IPS-20b (cell line): ENCODE data around the gene PAPLN.

Experiments used
- H3K27ac ChIP-seq: one replicate; pipeline ENCODE4 v1.5.1; 2013; ENCODE audit warnings: low read length
- H3K27me3 ChIP-seq: 2 replicates; pipeline ENCODE4 v1.6.1; 2013; ENCODE audit warnings: mild to moderate bottlenecking, low read length, inconsistent platforms; ENCODE audit not compliant: insufficient read depth
- H3K36me3 ChIP-seq: 2 replicates; pipeline ENCODE4 v1.6.1; 2013; ENCODE audit warnings: low read depth, mild to moderate bottlenecking, inconsistent platforms, low read length, moderate library complexity; ENCODE audit not compliant: insufficient read depth
- H3K4me1 ChIP-seq: 2 replicates; pipeline ENCODE4 v1.6.1; 2013; ENCODE audit warnings: mild to moderate bottlenecking, control low read depth, inconsistent platforms, low read length, moderate library complexity; ENCODE audit not compliant: insufficient read depth
- H3K4me3 ChIP-seq: 2 replicates; pipeline ENCODE4 v1.5.1; 2013; ENCODE audit warnings: mild to moderate bottlenecking, low read length, inconsistent platforms
- H3K9ac ChIP-seq: 2 replicates; pipeline ENCODE4 v1.6.1; 2013; ENCODE audit warnings: low read depth, mild to moderate bottlenecking, inconsistent platforms, low read length, moderate library complexity
- H3K9me3 ChIP-seq: 2 replicates; pipeline ENCODE4 v1.6.1; 2013; ENCODE audit warnings: mild to moderate bottlenecking, low read depth, low read length, inconsistent platforms; ENCODE audit not compliant: insufficient read depth

The PAPLN gene

DNA sequence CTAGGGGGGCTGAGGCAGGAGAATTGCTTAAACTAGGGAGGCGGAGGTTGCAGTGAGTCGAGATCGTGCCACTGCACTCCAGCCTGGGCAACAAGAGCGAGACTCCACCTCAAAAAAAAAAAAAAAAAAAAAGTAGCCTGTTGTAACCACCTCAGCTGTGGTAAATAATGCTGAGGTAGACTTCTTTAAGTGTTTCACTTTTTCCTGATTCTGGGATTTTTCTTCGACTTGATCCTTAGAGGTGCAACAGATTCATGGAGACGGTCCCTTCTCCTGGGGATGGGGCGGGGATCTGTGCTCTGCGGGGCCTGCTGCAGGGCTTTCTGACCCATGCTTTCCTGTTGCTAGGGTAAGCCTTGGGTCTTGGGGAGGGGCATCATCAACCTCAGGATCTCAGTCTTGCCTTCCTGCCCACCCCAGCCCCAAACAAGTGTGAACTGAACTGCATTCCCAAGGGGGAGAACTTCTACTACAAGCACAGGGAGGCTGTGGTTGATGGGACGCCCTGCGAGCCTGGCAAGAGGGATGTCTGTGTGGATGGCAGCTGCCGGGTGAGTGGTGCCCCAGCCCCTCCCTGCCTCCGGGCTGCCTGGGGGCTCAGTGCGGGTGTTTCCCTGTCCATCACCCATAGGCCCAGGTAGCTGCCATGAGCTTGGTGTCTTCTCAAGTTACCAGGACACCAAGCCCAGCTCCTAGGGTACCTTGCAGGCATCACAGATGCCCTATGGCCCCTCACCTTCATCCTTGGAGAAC lies 12.4 kb downstream of the PAPLN start:
- no peaks in the 10 kb centered on the region for H3K36me3 ChIP-seq
- no peaks in the 10 kb centered on the region for H3K27me3 ChIP-seq
- H3K4me1 ChIP-seq = no peaks in the 10 kb centered on the region
- H3K9me3 ChIP-seq = no peaks in the 10 kb centered on the region
- no peak overlapping the region for H3K9ac ChIP-seq
- H3K4me3 ChIP-seq = no peak overlapping the region
- H3K27ac ChIP-seq = no peak overlapping the region

DNA sequence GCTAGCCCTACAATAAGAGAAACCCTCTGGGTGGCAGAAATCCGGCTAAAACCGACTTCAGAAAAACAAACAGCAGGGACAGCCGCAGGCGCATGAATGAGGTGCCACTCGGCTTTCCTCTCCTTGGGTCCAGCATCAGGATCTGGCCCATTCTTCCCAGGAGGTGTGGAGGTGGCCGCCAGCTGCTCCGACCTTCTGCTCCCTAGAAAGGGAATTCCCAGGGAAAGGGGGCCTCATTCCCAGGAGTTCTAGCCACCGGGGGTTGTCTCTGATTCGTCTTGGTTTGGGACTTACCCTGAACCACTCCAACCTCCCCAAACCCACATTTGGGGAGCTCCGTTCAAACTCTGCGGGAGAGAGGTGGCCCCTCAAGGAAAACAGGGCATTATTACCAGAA lies 13.0 kb downstream of the PAPLN start:
- no peak overlapping the region for H3K4me3 ChIP-seq
- H3K9ac ChIP-seq = no peak overlapping the region
- no peak overlapping the region for H3K27ac ChIP-seq
- H3K4me1 ChIP-seq = no peaks in the 10 kb centered on the region
- H3K9me3 ChIP-seq = no peaks in the 10 kb centered on the region
- H3K36me3 ChIP-seq = no peaks in the 10 kb centered on the region
- H3K27me3 ChIP-seq = no peaks in the 10 kb centered on the region

DNA sequence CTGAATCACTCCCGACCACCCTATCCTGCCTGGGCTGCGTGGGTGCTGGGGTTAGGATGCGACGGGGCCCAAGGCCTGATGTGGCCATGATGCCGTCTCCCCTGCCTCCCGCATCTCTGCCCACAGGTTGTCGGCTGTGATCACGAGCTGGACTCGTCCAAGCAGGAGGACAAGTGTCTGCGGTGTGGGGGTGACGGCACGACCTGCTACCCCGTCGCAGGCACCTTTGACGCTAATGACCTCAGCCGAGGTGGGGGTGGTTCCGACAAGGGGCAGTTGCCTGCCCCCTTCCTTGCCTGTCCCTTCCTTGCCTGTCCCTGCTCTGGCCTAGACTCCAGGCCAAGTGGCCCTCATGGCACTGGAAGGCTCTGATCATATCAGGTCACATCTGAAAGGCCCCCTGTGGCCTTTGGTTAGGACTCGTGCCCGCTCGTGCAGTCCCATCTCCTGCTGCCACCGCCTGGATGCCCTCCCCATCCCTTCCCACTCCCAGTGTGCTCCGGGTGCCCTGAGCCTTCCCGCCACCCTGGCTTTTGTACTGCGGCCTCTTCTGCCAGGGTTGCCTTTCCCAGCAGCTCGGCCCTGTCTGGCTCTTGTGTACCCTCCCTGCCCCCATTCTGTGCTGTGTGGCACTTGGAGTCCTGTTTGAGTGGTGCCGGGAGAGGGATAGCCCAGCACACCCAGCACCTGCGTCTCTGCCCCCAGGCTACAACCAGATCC lies 13.6 kb downstream of the PAPLN start:
- Histone ChIP-seq H3K4me1 (no peaks in the 10 kb centered on the region), H3K9ac (no peak overlapping the region), H3K9me3 (no peaks in the 10 kb centered on the region), H3K36me3 (no peaks in the 10 kb centered on the region), H3K27ac (no peak overlapping the region), H3K4me3 (no peak overlapping the region), H3K27me3 (no peaks in the 10 kb centered on the region)

DNA sequence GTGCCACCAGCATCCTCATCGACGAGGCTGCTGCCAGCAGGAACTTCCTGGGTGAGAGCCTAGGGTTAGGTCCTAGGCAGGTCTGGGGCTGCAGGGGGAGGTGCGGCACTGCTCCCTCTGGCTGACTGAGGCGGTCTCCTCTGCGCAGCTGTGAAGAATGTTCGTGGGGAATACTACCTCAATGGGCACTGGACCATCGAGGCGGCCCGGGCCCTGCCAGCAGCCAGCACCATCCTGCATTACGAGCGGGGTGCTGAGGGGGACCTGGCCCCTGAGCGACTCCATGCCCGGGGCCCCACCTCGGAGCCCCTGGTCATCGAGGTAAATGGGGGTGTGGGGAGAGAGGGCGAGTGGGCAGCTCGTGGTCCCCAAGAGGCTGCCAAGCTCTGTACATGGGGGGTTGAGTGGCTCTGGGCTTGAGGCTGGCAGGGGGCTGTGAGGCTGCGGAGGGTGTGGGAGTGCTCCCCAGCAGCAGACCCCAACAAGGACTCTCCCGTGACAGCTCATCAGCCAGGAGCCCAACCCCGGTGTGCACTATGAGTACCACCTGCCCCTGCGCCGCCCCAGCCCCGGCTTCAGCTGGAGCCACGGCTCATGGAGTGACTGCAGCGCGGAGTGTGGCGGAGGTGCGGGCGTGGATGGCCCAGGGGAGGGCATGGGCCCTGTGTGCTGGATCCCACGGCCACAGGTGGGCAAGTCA lies 14.4 kb downstream of the PAPLN start:
- no peaks in the 10 kb centered on the region for H3K27me3 ChIP-seq
- H3K4me1 ChIP-seq = no peaks in the 10 kb centered on the region
- H3K4me3 ChIP-seq = no peak overlapping the region

DNA sequence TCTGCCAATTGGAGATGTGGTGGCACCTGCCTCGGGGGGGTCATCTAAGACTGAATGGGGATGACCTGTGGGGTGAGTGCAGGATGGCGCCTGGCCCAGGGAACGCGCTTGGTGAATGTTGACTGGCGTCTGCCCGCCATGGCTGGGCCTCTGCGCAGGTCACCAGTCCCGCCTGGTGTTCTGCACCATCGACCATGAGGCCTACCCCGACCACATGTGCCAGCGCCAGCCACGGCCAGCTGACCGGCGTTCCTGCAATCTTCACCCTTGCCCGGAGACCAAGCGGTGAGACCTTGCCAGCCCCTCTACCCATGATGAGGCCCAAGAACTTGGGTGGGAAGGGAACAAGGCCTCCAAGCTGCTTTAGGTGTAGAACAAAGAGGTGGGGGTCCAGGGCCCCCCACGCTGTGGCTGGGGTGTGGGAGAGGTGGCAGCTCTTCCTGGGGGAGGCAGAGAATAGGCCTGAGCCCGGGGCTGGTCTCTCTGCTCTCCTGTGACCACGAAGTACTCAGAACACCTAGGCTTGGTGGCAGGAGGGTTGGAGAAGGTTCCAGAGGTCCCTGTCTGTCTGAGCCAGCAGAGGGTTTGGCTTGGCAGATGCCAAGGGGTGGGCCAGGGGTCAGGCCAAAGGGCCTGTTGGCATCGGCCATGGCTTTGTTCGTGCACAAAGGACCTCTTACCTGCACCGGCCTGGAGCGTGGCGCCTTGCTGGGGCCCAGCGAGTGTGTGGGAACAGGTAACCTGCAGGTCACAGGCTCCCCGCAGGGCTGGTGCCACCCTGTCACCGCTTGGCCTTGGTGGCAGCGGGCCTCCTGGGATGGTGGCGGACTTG lies 15.4 kb downstream of the PAPLN start:
- Histone ChIP-seq H3K9ac (no peak overlapping the region), H3K27ac (no peak overlapping the region), H3K27me3 (no peaks in the 10 kb centered on the region), H3K9me3 (no peaks in the 10 kb centered on the region), H3K4me1 (no peaks in the 10 kb centered on the region), H3K4me3 (no peak overlapping the region), H3K36me3 (no peaks in the 10 kb centered on the region)

More for the DNA sequence above, 14.4 kb downstream of the PAPLN start:
- no peaks in the 10 kb centered on the region for H3K36me3 ChIP-seq
- H3K27ac ChIP-seq = no peak overlapping the region
- no peak overlapping the region for H3K9ac ChIP-seq
- no peaks in the 10 kb centered on the region for H3K9me3 ChIP-seq

DNA sequence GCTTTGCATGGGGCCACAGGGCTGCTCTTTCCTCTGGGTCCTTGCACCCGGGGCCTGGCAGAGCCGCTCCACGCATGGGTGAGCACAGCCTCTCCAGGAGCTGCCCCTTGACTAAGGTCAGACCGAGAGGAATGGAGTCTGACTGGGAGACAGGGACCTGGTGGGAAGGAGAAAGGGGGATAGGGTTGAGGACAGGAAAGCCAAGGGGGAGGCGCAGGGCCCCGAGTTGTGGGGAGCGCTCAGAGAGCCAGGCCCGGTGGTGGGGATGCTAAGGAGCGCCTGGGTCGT lies 16.0 kb downstream of the PAPLN start:
- Histone ChIP-seq H3K9ac (no peak overlapping the region), H3K36me3 (no peaks in the 10 kb centered on the region), H3K27ac (no peak overlapping the region)

DNA sequence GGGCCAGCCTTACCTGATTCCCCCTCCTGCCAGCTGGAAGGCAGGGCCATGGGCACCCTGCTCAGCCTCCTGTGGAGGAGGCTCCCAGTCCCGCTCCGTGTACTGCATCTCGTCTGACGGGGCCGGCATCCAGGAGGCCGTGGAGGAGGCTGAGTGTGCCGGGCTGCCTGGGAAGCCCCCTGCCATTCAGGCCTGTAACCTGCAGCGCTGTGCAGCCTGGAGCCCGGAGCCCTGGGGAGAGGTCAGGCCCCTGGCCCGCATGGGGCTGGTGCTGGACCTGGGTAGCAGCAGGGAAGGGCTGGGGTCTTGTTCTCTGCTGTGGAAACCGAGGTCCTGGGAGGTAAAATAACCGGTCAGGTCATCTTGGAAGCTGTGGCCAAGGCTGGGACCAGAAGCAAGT lies 16.4 kb downstream of the PAPLN start:
- Histone ChIP-seq H3K9ac (no peak overlapping the region), H3K27me3 (no peaks in the 10 kb centered on the region), H3K27ac (no peak overlapping the region), H3K4me1 (no peaks in the 10 kb centered on the region), H3K9me3 (no peaks in the 10 kb centered on the region), H3K4me3 (no peak overlapping the region), H3K36me3 (no peaks in the 10 kb centered on the region)

More for the DNA sequence above, 16.0 kb downstream of the PAPLN start:
- Histone ChIP-seq H3K9me3 (no peaks in the 10 kb centered on the region), H3K4me1 (no peaks in the 10 kb centered on the region), H3K4me3 (no peak overlapping the region), H3K27me3 (no peaks in the 10 kb centered on the region)

DNA sequence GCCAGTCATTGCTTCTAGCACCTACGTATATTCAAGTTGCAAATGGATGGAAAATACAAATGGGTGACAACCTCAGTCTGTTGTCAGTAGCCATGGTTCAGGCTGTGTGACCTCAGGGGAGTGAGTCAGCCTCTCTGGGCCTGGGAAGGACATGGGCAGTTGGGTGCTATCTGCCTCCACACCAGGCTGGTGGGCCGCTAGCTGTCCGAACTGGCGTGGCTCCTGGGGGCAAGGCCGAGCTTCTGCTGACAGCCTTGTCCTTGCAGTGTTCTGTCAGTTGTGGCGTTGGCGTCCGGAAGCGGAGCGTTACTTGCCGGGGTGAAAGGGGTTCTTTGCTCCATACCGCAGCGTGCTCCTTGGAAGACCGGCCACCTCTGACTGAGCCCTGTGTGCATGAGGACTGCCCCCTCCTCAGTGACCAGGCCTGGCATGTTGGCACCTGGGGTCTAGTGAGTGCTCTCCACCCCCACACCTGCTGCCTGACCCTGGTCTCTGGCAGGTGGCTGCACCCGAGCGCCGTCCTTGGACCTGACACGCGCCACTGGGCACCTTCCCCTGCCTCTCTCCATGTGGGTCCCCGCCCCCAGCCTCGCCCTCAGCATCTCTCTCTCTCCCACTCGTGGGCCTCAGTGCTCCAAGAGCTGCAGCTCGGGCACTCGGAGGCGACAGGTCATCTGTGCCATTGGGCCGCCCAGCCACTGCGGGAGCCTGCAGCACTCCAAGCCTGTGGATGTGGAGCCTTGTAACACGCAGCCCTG lies 17.1 kb downstream of the PAPLN start:
- Histone ChIP-seq H3K4me3 (no peak overlapping the region), H3K9ac (no peak overlapping the region), H3K27me3 (no peaks in the 10 kb centered on the region), H3K36me3 (no peaks in the 10 kb centered on the region), H3K27ac (no peak overlapping the region), H3K4me1 (no peaks in the 10 kb centered on the region), H3K9me3 (no peaks in the 10 kb centered on the region)

DNA sequence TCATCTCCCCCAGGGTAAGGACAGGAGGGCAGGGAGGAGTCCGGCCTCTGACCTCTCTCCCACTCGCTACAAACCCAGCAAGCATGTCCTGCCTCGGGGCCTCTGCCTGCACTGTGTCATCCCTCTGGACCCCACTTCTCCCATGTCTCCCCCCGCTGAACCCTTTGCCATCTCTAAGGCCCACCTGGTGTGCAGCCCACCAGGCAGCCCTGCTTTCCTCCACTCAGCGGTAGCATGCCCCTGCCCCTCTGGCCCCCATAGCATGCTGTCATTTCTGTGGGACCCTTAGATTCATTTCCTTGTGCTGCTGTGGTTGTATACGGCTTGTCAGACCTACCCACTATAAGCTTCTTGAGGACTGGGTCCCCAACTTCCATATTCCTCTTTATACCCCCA lies 17.7 kb downstream of the PAPLN start:
- Histone ChIP-seq H3K4me1 (no peaks in the 10 kb centered on the region), H3K27me3 (no peaks in the 10 kb centered on the region), H3K36me3 (no peaks in the 10 kb centered on the region), H3K4me3 (no peak overlapping the region), H3K9ac (no peak overlapping the region), H3K27ac (no peak overlapping the region), H3K9me3 (no peaks in the 10 kb centered on the region)

DNA sequence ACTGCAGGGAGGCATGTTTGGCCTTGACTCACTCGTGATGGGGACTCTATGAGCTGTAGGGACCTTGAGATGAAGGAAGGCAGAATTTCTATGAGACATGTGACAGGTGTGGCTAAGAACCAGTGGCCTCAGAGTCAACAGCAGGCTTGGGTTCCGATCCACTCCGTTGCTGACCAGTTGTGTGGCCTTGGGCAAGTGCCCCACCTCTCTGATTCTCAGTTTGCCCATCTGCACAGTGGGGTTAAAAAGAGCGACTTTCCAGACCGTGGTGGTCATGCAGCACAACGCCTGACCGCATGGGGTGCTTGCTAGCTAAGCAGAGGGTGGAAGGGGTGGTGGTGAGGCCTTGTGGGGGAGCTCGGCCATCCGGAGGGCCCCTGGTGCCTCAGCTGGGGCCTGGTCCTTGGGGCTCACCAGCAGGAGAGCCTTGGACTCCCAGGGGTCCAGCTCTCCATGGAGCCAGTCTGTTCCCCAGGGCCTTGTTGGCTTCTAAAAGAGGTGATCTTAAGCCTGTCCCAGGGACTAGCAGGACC lies 18.5 kb downstream of the PAPLN start:
- no peak overlapping the region for H3K27ac ChIP-seq
- H3K4me3 ChIP-seq = no peak overlapping the region
- no peaks in the 10 kb centered on the region for H3K9me3 ChIP-seq
- no peaks in the 10 kb centered on the region for H3K36me3 ChIP-seq
- no peak overlapping the region for H3K9ac ChIP-seq
- no peaks in the 10 kb centered on the region for H3K27me3 ChIP-seq
- H3K4me1 ChIP-seq = no peaks in the 10 kb centered on the region

DNA sequence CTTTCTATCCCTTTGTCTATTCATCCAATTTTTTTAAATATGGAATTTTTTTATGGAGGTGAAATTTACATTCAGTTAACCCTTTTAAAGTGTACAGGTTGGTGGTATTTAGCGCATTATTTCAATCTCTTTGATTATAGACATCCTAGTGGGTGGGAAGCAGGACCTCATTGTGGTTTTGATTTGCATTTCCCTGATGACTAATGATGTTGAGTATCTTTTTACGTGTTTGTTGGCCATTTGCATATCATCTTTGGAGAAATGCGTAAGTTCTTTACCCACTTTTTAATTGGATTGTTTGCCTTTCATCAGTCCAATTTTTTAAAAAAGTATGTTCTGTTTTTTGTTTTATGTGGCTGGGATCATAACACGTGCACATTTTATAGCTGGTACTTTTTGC lies 20.8 kb downstream of the PAPLN start:
- no peak overlapping the region for H3K27ac ChIP-seq
- H3K9me3 ChIP-seq = no peaks in the 10 kb centered on the region
- no peaks in the 10 kb centered on the region for H3K36me3 ChIP-seq
- no peak overlapping the region for H3K9ac ChIP-seq
- no peak overlapping the region for H3K4me3 ChIP-seq
- H3K4me1 ChIP-seq = no peaks in the 10 kb centered on the region
- no peaks in the 10 kb centered on the region for H3K27me3 ChIP-seq
